Measurements from ENCODE around the gene HPD.
A peak's percentile ranks its signal among the peaks of the same experiment; 100 is the strongest.
"Not testable (repeated sequence)": the region's sequence is repeated elsewhere in the genome, so short reads cannot be mapped to it uniquely, and the experiment has no call there.

Gene HPD

GRCh38 chr12:121857322-121858246 lies 1.1 kb downstream of the HPD start:
- no peak for TF ChIP-seq POLR2AphosphoS5 (IDR thresholded peaks at IDR 0.05; ENCODE audit: borderline replicate concordance, low read depth, low read length)
- TF ChIP-seq FOXP2 (optimal IDR thresholded peaks at IDR 0.05; ENCODE audit: control extremely low read depth, extremely low read length, insufficient read depth) = no peak
- TF ChIP-seq EZH2 (IDR thresholded peaks at IDR 0.05) = no peak
- DNase-seq (ENCODE audit: low read depth, low spot score) = no peak
- no peak overlapping the region for H3K4me3 ChIP-seq
- H3K36me3 ChIP-seq (ENCODE audit: insufficient read depth, low read length) = no peaks in the 10 kb centered on the region
- H3K27ac ChIP-seq = no peak overlapping the region
- no peaks in the 10 kb centered on the region for H3K9me3 ChIP-seq (ENCODE audit: low read depth, low read length)
- no peak overlapping the region for H3K9ac ChIP-seq (ENCODE audit: insufficient read length)

GRCh38 chr12:121852392-121852791 lies 6.3 kb downstream of the HPD start:
- not testable (repeated sequence) for H3K4me3 ChIP-seq; H3K27ac ChIP-seq; DNase-seq (ENCODE audit: low read depth, low spot score); H3K9me3 ChIP-seq (ENCODE audit: low read depth, low read length); H3K36me3 ChIP-seq (ENCODE audit: insufficient read depth, low read length); H3K9ac ChIP-seq (ENCODE audit: insufficient read length)

GRCh38 chr12:121849665-121850064 lies 9.0 kb downstream of the HPD start:
- H3K9me3 ChIP-seq (ENCODE audit: low read depth, low read length) = no peaks in the 10 kb centered on the region
- no peaks in the 10 kb centered on the region for H3K36me3 ChIP-seq (ENCODE audit: insufficient read depth, low read length)
- H3K4me3 ChIP-seq = no peak overlapping the region
- no peak overlapping the region for H3K9ac ChIP-seq (ENCODE audit: insufficient read length)
- DNase-seq (ENCODE audit: low read depth, low spot score) = no peak
- H3K27ac ChIP-seq = no peak overlapping the region
- TF ChIP-seq EZH2 (IDR thresholded peaks at IDR 0.05) (no peak), POLR2AphosphoS5 (IDR thresholded peaks at IDR 0.05; ENCODE audit: borderline replicate concordance, low read depth, low read length) (no peak), FOXP2 (optimal IDR thresholded peaks at IDR 0.05; ENCODE audit: control extremely low read depth, extremely low read length, insufficient read depth) (no peak)

- TF ChIP-seq POLR2AphosphoS5 (IDR thresholded peaks at IDR 0.05; ENCODE audit: borderline replicate concordance, low read depth, low read length) (no peak), EZH2 (IDR thresholded peaks at IDR 0.05) (no peak), FOXP2 (optimal IDR thresholded peaks at IDR 0.05; ENCODE audit: control extremely low read depth, extremely low read length, insufficient read depth) (no peak)
- Histone ChIP-seq H3K9ac (ENCODE audit: insufficient read length) (no peak overlapping the region), H3K9me3 (ENCODE audit: low read depth, low read length) (no peaks in the 10 kb centered on the region), H3K36me3 (ENCODE audit: insufficient read depth, low read length) (no peaks in the 10 kb centered on the region), H3K4me3 (no peak overlapping the region), H3K27ac (no peak overlapping the region)
- no peak for DNase-seq (ENCODE audit: low read depth, low spot score)
These were observed 9.4 kb downstream of the HPD start for GRCh38 chr12:121849211-121849610.

GRCh38 chr12:121845701-121846100 lies 13.0 kb downstream of the HPD start:
- H3K9me3 ChIP-seq (ENCODE audit: low read depth, low read length) = no peaks in the 10 kb centered on the region
- no peaks in the 10 kb centered on the region for H3K36me3 ChIP-seq (ENCODE audit: insufficient read depth, low read length)
- DNase-seq (ENCODE audit: low read depth, low spot score) = no peak
- TF ChIP-seq FOXP2 (optimal IDR thresholded peaks at IDR 0.05; ENCODE audit: control extremely low read depth, extremely low read length, insufficient read depth) = no peak
- no peak for TF ChIP-seq EZH2 (IDR thresholded peaks at IDR 0.05)
- TF ChIP-seq POLR2AphosphoS5 (IDR thresholded peaks at IDR 0.05; ENCODE audit: borderline replicate concordance, low read depth, low read length) = no peak
- no peak overlapping the region for H3K27ac ChIP-seq
- H3K9ac ChIP-seq (ENCODE audit: insufficient read length) = no peak overlapping the region
- no peak overlapping the region for H3K4me3 ChIP-seq

GRCh38 chr12:121843236-121843982 lies 15.2 kb downstream of the HPD start:
- no peaks in the 10 kb centered on the region for H3K9me3 ChIP-seq (ENCODE audit: low read depth, low read length)
- no peak for DNase-seq (ENCODE audit: low read depth, low spot score)
- no peak for TF ChIP-seq FOXP2 (optimal IDR thresholded peaks at IDR 0.05; ENCODE audit: control extremely low read depth, extremely low read length, insufficient read depth)
- no peak for TF ChIP-seq EZH2 (IDR thresholded peaks at IDR 0.05)
- H3K36me3 ChIP-seq (ENCODE audit: insufficient read depth, low read length) = no peaks in the 10 kb centered on the region
- no peak overlapping the region for H3K27ac ChIP-seq
- no peak overlapping the region for H3K4me3 ChIP-seq
- H3K9ac ChIP-seq (ENCODE audit: insufficient read length) = no peak overlapping the region

- H3K36me3 ChIP-seq (ENCODE audit: insufficient read depth, low read length) = no peaks in the 10 kb centered on the region
- no peaks in the 10 kb centered on the region for H3K9me3 ChIP-seq (ENCODE audit: low read depth, low read length)
- peak overlapping the region; percentile 82 for H3K4me3 ChIP-seq
- peak overlapping the region; percentile 77 for H3K9ac ChIP-seq (ENCODE audit: insufficient read length)
- H3K27ac ChIP-seq = no peak overlapping the region
- no peak for DNase-seq (ENCODE audit: low read depth, low spot score)
- TF ChIP-seq FOXP2 (optimal IDR thresholded peaks at IDR 0.05; ENCODE audit: control extremely low read depth, extremely low read length, insufficient read depth) (no peak), POLR2AphosphoS5 (IDR thresholded peaks at IDR 0.05; ENCODE audit: borderline replicate concordance, low read depth, low read length) (no peak), EZH2 (IDR thresholded peaks at IDR 0.05) (no peak)
These were observed 18.5 kb downstream of the HPD start for GRCh38 chr12:121839993-121840761.
